Ovary (tissue), 9 donors: ENCODE results near the gene C1orf146. TPM values are rescaled to one million over a fixed set of nuclear protein-coding genes. Genes with fewer than 3 reads are reported as not detected.
"Not testable (repeated sequence)": the region's sequence is repeated elsewhere in the genome, so short reads cannot be mapped to it uniquely, and the experiment has no call there.

ENCODE experiments used
- DNase-seq, 5 donors: peaks; one replicate each; pipeline ENCODE4 v3.0.0-alpha.2; 2019 to 2020
- H3K27ac ChIP-seq, 2 donors: fragments of 200-600 bp; one replicate each; pipeline versions ENCODE4 v1.5.1 to v1.8.0; 2019 to 2022
- H3K27me3 ChIP-seq: fragments of 200-600 bp; one replicate; pipeline ENCODE4 v1.8.0; 2022
- H3K36me3 ChIP-seq: fragments of 200-600 bp; sonication (generic); one replicate; pipeline ENCODE4 v1.5.1; 2019
- H3K4me1 ChIP-seq: one replicate; pipeline ENCODE4 v1.8.1; 2013; ENCODE audit warnings: mild to moderate bottlenecking, moderate library complexity; ENCODE audit not compliant: insufficient read depth
- H3K4me3 ChIP-seq: fragments of 200-600 bp; sonication (generic); one replicate; pipeline ENCODE4 v1.5.1; 2017
- H3K9me3 ChIP-seq, 2 donors: fragments of 200-600 bp in 1 of 2; sonication (generic) in 1 of 2; one replicate each; pipeline versions ENCODE4 v1.5.1 to v1.8.1; 2013 to 2019; ENCODE audit warnings: mild to moderate bottlenecking in 1 of 2, moderate library complexity in 1 of 2
- CTCF ChIP-seq, 3 donors: fragments of 450-650 bp in 2 of 3; fragments of 200-600 bp in 1 of 3; IDR thresholded peaks; one replicate each; pipeline versions ENCODE4 v1.5.1 to v1.8.0; 2016 to 2022; ENCODE audit warnings: antibody characterized with exemption in 3 of 3, mild to moderate bottlenecking in 1 of 3
- EP300 ChIP-seq: sonication (generic); formaldehyde crosslinking; IDR thresholded peaks from one replicate; pipeline ENCODE4 v1.6.1; 2017; ENCODE audit warnings: antibody characterized with exemption
- POLR2A ChIP-seq: fragments of 450-650 bp; IDR thresholded peaks from one replicate; pipeline ENCODE4 v1.6.1; 2017; ENCODE audit warnings: antibody characterized with exemption, mild to moderate bottlenecking, moderate library complexity
- WGBS, 3 donors: extraction: QIAGEN DNeasy Blood & Tissue Kit in 1 of 3; methylation state at CpG; one replicate each; pipeline versions ENCODE4 v1.1.5 to v1.1.7; 2013 to 2017; 5-methylcytosine and 5-hydroxymethylcytosine counted together
- intact Hi-C, 4 donors: fragments of 100-400 bp; cut with DNase I; formaldehyde crosslinking; loops; one replicate each; pipeline versions ENCODE4 v1.11.0 to v1.15.1; 2022 to 2023
- polyA plus RNA-seq, 2 donors: library from polyadenylated mRNA; stranded (reverse); fragments of 200-250 nt in 1 of 2; fragments of 350-450 nt in 1 of 2; fragmentation: Illumina TruSeq in 1 of 2; extraction: RNeasy Lipid Tissue Mini Kit (QIAGEN cat#74804) in 1 of 2; gene quantifications; one replicate each; pipeline ENCODE4 v1.2.3, GENCODE V29; 2013 to 2014
- total RNA-seq, 7 donors: library from RNA; depleted of rRNA in 2 of 7; stranded (reverse); fragments of >200 nt in 2 of 7; fragmentation: NEBNext Ultra II Directional in 3 of 7; extraction: Animal tissue kit (Norgen Biotek cat#: 25700) in 3 of 7; gene quantifications; one replicate each; pipeline versions ENCODE4 v1.1.0 to v1.2.4, GENCODE V29; 2016 to 2023
- donor health status: DM: no; HTN: no; CAD: no; lungs with moderate emphysema.
- donor health status: DM: no; HTN: no; CAD: no.
- donor health status: Bipolar disorder and iron deficiency.
- donor health status: DM: yes; HTN: yes; CAD: no.
- donor health status: DM: no; HTN: no; CAD: no.
- donor health status: DM: yes; HTN: yes; CAD: no.

The C1orf146 gene
- total and polyA plus RNA-seq, 9 donors: not detected

- intact Hi-C loops: no loop called here
- no peaks in the 10 kb centered on the region for H3K4me1 ChIP-seq
- no peaks in the 10 kb centered on the region for H3K36me3 ChIP-seq
- H3K27ac ChIP-seq: no peak overlapping the region
- DNase-seq: no peak
- no peak for TF ChIP-seq POLR2A
- TF ChIP-seq EP300: no peak
- no peak for TF ChIP-seq CTCF (IDR thresholded peaks at IDR 0.05)
- H3K27me3 ChIP-seq: no peaks in the 10 kb centered on the region
- no peak overlapping the region for H3K4me3 ChIP-seq
- H3K9me3 ChIP-seq: no peaks in the 10 kb centered on the region
Observed at GRCh38 chr1:92219028-92219427, 1.3 kb downstream of the C1orf146 start.

- no peaks in the 10 kb centered on the region for H3K4me1 ChIP-seq
- intact Hi-C loops: no loop called here
- H3K4me3 ChIP-seq: no peak overlapping the region
- TF ChIP-seq CTCF (IDR thresholded peaks at IDR 0.05): no peak
- no peak for TF ChIP-seq POLR2A
- no peak for TF ChIP-seq EP300
- no peaks in the 10 kb centered on the region for H3K36me3 ChIP-seq
- H3K27ac ChIP-seq: no peak overlapping the region
- no peak for DNase-seq
- H3K27me3 ChIP-seq: no peaks in the 10 kb centered on the region
- no peaks in the 10 kb centered on the region for H3K9me3 ChIP-seq
- 51 to 67% (median 53%) methylated on average over 3 of the region's 3 CpGs for WGBS, 3 donors
Observed at GRCh38 chr1:92228401-92228800, 10.7 kb downstream of the C1orf146 start.

- Histone ChIP-seq H3K27ac (no peak overlapping the region), H3K9me3 (no peaks in the 10 kb centered on the region), H3K4me1 (no peaks in the 10 kb centered on the region), H3K36me3 (no peaks in the 10 kb centered on the region), H3K4me3 (no peak overlapping the region), H3K27me3 (no peaks in the 10 kb centered on the region)
- intact Hi-C loops: no loop called here
- 81 to 94% (median 87%) methylated on average over 1 of the region's 1 CpG for WGBS, 3 donors
- no peak for DNase-seq
- TF ChIP-seq CTCF (IDR thresholded peaks at IDR 0.05) (no peak), POLR2A (no peak), EP300 (no peak)
Observed at GRCh38 chr1:92230736-92231135, 13.0 kb downstream of the C1orf146 start.

GRCh38 chr1:92240034-92240433 lies 22.3 kb downstream of the C1orf146 start:
- no peak for TF ChIP-seq EP300
- no peak for TF ChIP-seq POLR2A
- Histone ChIP-seq H3K27me3 (no peaks in the 10 kb centered on the region), H3K4me1 (no peaks in the 10 kb centered on the region), H3K4me3 (no peak overlapping the region), H3K36me3 (no peaks in the 10 kb centered on the region), H3K27ac (no peak overlapping the region), H3K9me3 (no peaks in the 10 kb centered on the region)
- 81 to 88% (median 86%) methylated on average over 2 of the region's 2 CpGs for WGBS, 3 donors
- no peak for DNase-seq
- intact Hi-C loops: no loop called here

GRCh38 chr1:92244376-92244775 lies 26.7 kb downstream of the C1orf146 start:
- TF ChIP-seq EP300 (no peak), CTCF (IDR thresholded peaks at IDR 0.05) (no peak), POLR2A (no peak)
- 89 to 92% (median 91%) methylated on average over 1 of the region's 1 CpG for WGBS, 3 donors

GRCh38 chr1:92254714-92255113 lies 37.0 kb downstream of the C1orf146 start:
- H3K27ac ChIP-seq, H3K4me1 ChIP-seq, DNase-seq, intact Hi-C loops, H3K27me3 ChIP-seq, H3K4me3 ChIP-seq, H3K36me3 ChIP-seq, H3K9me3 ChIP-seq: not testable (repeated sequence)
- 63 to 80% (median 78%) methylated on average over 3 of the region's 3 CpGs for WGBS, 3 donors

More at GRCh38 chr1:92244376-92244775, 26.7 kb downstream of the C1orf146 start:
- Histone ChIP-seq H3K36me3 (no peaks in the 10 kb centered on the region), H3K4me3 (no peak overlapping the region), H3K4me1 (no peaks in the 10 kb centered on the region), H3K27me3 (no peaks in the 10 kb centered on the region), H3K27ac (no peak overlapping the region), H3K9me3 (no peaks in the 10 kb centered on the region)
- intact Hi-C loops: no loop called here
- no peak for DNase-seq
